Measurements from ENCODE around the gene INVS.
A peak's percentile ranks its signal among the peaks of the same experiment; 100 is the strongest.
"Not testable (repeated sequence)": the region's sequence is repeated elsewhere in the genome, so short reads cannot be mapped to it uniquely, and the experiment has no call there.

The INVS gene

GRCh38 chr9:100284247-100284646, 185.2 kb downstream of the INVS start:
- no peak for DNase-seq

- DNase-seq = no peak
Observed at GRCh38 chr9:100285080-100285479, 186.0 kb downstream of the INVS start.

GRCh38 chr9:100285601-100286000, 186.6 kb downstream of the INVS start:
- no peak for DNase-seq

GRCh38 chr9:100286257-100286656, 187.2 kb downstream of the INVS start:
- DNase-seq = no peak

GRCh38 chr9:100287186-100287585, 188.1 kb downstream of the INVS start:
- no peak for DNase-seq

- no peak for DNase-seq
Observed at GRCh38 chr9:100290714-100291113, 191.7 kb downstream of the INVS start.

DNA sequence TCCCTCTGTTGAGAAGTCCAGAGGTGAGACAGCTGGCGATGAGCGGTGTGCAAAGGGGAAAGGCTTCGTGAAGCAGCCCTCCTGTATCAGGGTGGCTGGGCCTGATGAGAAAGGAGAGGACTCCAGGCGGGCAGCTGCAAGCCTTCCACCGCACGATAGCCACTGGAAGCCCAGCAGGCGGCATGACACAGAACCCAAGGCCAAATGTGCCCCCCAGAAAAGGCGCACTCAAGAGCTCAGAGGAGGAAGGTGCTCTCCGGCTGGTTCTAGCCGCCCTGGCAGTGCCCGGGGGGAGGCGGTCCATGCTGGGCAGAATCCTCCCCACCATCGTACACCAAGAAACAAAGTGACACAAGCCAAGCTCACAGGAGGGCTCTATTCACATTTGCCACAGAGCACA, 193.4 kb downstream of the INVS start:
- DNase-seq = no peak

DNA sequence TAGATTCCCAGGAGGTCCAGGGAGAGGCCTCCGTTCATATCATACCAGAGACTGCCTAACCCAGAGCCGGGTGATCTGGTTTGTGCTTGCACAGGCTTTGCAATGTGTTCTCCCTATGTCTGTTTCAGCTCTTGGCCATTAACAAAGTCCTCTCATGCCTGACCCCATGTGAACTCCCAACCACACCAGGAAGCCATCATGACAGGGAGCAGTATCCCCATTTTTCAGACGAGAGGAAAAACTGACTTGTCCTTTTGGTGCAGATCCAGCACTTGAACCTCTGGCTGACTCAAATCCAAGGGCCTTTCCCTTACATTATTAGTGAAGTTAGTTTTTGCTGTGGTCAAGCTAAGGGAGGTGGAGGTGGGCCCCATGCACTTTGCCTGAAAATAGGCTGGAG, 195.3 kb downstream of the INVS start:
- DNase-seq = no peak

GRCh38 chr9:100294806-100295205, 195.8 kb downstream of the INVS start:
- no peak for DNase-seq

- DNase-seq = no peak
Observed at GRCh38 chr9:100295240-100295639, 196.2 kb downstream of the INVS start.

DNA sequence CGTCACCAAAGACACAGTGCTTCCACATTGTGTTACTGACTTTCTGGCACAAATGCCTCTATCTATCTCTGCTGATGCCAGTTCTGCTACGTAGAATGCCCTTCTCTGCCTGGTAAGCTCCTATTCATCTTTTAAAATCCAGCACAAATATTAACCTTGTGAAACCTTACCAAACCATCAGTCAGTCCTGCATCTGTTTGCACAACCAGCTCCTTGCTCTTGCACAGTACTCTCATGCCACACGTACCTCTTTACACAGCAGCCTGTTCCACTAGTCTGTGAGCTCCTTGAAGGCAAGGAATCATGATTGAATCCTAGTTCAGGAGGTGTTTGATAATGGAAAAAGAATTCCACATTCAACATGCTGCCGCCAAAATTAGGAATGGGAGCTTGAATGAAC, 197.4 kb downstream of the INVS start:
- no peak for DNase-seq

DNA sequence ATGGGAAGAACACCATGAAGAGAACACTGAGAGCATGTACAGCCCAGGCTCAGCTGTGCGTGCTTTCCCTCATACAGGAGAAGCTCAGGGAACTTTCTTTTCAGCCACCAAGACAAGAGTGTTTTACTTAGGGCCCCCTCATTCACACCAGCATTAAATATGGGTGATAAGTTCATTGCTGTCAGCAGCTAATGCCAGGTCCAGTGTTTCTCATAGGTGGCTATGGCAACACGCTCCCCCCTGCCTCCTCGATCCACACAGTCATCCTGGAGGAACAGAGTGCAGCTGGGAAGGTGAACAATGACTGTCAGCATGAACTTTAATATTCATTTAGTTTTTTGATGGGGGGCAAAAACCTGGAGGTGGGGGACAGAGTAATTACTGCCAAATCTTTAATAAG, 199.3 kb downstream of the INVS start:
- DNase-seq = no peak

GRCh38 chr9:100303747-100304146, 204.7 kb downstream of the INVS start:
- DNase-seq = no peak

DNA sequence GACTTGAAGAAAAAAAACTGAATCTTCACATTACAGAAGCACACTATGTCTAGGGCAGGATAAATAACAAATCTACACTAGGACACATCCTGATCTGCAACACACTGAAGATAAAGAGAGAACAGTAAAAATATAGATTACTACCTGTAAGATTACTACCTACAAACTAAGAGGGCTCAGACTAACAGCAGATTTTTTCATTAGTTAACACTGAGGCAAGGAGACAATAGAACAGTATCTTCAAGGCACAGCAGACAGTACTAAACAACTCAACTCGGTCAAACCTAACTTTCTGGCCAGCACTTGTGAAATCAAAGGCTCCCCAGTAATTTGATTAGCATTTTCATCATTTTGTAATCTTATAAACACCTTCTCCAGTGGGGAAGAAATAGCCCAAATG, 207.2 kb downstream of the INVS start:
- DNase-seq = no peak

DNA sequence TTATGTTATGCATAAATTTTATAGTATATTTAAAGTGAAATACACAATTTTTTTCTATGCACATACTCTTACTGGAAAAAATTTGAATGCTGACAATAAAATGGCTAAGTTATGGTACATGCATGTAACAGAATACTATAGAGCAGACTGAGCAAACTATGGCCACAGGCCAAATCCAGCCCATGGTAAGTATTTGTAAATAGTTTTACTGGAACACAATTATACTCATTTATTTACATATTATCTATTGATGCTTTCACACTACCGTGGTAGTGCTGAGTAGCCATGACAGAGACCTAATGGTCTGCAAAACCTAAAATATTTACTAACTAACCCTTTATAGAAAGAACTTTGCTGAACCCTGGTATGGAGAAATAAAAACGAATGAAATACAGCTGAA, 208.0 kb downstream of the INVS start:
- DNase-seq = no peak

DNA sequence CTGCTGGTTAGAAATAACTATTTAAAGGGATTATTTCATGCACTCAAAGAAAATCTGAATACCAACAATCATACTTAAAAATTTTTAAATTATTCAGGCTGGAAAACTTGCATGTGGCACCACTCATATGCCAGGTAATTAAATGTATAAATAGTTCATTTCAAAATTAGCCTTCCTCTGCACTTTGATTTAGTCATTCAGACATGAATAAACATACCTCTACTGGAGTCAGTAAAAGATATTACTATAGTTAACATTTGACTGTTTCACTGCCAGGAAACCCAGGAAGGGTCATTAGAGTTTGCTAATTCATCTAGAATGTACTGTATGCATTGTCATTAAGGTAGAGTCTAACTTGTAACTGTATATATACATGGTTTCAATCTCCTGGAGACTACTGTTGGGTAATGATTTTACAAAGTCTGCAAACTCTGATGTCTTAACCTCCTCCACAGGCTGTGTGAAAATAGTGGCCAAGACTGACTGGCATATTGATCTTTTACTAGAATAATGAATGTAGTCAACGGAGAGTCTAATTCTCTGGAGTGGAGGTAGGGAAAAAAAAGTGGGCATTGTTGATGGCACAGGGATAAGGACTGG, 210.0 kb downstream of the INVS start:
- DNase-seq = no peak

DNA sequence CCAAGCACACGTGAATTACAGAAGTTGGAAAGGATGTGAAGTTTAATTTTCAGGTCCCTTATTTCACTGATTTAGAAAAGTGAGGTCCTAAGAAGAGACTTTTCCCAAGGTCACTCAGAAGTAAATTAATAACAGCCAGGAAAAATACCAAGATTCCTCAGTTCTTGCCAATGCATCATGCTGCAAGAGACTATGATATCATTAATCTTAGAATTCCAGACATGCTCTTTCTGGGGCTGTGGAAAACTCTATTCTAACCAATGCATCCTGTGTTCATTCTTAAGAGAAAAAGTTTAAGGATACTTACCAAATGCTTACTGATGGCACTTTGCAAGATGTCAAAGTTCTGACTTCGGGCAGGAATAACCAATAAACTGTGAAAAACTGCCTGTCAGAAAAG, 210.9 kb downstream of the INVS start:
- DNase-seq = no peak

GRCh38 chr9:100315561-100315960, 216.5 kb downstream of the INVS start:
- no peak for DNase-seq

DNA sequence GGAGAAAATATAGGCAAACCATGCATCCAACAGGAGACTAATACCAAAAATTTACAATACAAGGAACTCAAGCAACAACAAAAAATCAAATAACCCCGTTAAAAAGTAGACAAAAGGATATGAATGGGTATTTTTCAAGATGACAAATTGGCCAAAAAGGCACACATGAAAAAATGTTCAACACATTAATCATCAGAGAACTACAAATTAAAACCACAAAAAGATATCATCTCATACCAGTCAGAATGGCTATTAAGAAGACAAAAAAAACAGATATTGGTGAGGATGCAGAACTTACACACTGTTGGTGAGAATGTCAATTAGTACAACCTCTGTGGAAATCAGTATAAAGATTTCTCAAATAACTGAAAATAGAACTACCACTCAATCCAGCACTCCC, 218.7 kb downstream of the INVS start:
- no peak for DNase-seq

- DNase-seq = peak in 2 of 3 experiments; percentile 39 to 81
Observed at GRCh38 chr9:100322954-100323536, 224.0 kb downstream of the INVS start.

GRCh38 chr9:100324594-100325200, 225.7 kb downstream of the INVS start:
- peak in 1 of 3 experiments; percentile 54 for DNase-seq

- DNase-seq = not testable (repeated sequence)
Observed at GRCh38 chr9:100338736-100339135, 239.7 kb downstream of the INVS start.

DNA sequence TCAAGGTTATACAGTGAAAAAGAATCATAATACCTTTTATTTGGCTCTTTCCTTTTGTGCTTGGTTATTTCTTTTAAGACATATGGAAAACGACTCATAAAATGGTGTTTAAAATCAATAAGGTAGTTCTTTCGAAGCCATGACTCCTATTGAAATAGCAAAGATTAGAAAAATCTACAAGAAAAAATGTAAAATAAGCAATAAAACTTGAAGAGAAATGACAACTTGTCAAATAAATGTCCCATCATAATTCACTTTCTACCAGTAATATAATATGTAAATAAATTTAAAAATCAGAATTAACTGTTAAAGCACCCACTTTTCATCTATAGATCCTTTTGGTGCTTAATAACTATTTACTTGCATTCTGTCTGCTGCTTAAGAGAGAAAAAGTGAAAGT, 241.2 kb downstream of the INVS start:
- DNase-seq = no peak

GRCh38 chr9:100341889-100342288, 242.8 kb downstream of the INVS start:
- DNase-seq = no peak

DNA sequence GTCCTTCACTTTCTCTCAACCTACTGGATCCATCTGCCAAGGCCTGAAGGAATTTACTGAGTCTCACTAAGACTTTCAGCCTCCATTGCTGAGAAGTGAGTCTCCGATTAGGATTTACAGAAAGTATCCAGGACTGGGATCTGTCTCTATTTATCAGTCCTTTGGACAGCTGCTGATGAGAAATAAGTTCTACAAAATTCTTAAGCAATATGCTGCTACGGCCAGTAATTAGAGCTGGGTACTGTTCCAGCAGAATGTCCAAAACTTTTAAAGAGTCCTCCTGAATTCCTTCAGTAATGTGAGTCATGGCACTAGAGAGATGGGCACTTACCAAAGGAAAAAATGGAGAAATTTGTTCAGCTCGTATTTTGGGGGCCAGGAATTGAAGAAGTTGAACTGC, 247.8 kb downstream of the INVS start:
- DNase-seq = no peak
